Activated CD8-positive, alpha-beta T cell treated with anti-CD3 and anti-CD28 coated beads for 36 hours (primary cell): ENCODE results near the gene TUBB2B. TPM values are rescaled to one million over a fixed set of nuclear protein-coding genes. Genes with fewer than 3 reads are reported as not detected.

Experiments used
- ATAC-seq: fragments of 200-7000 bp; cut with Tn5 transposase; one replicate; pipeline ENCODE4 v1.10.0; 2021; ENCODE audit warnings: mild to moderate bottlenecking, moderate library complexity
- CTCF ChIA-PET: fragments of 350-600 bp; sonication (Branson Sonifier 250); formaldehyde crosslinking; loops from one replicate; lab custom pipeline; 2021; ENCODE audit warnings: antibody characterized with exemption; lab: Charles Lee
- POLR2A ChIA-PET: fragments of 350-600 bp; sonication (Branson Sonifier 250); formaldehyde crosslinking; loops from one replicate; lab custom pipeline; 2021; ENCODE audit warnings: antibody characterized with exemption; lab: Charles Lee
- DNase-seq: peaks from one replicate; pipeline ENCODE4 v3.0.0-alpha.2; 2020
- H3K27ac Mint-ChIP-seq: one replicate; pipeline ENCODE4 v1.8.0; 2021; ENCODE audit warnings: mild to moderate bottlenecking, mixed read lengths
- H3K27me3 Mint-ChIP-seq: one replicate; pipeline ENCODE4 v1.8.0; 2021; ENCODE audit warnings: mixed read lengths
- H3K36me3 Mint-ChIP-seq: one replicate; pipeline ENCODE4 v1.8.0; 2021; ENCODE audit warnings: low read depth, mixed read lengths
- H3K4me1 Mint-ChIP-seq: one replicate; pipeline ENCODE4 v1.8.0; 2021; ENCODE audit warnings: low read depth, mixed read lengths
- H3K4me3 Mint-ChIP-seq: one replicate; pipeline ENCODE4 v1.8.0; 2021; ENCODE audit warnings: mild to moderate bottlenecking, moderate library complexity, mixed read lengths
- H3K9me3 Mint-ChIP-seq: one replicate; pipeline ENCODE4 v1.8.0; 2021; ENCODE audit warnings: mixed read lengths
- intact Hi-C: fragments of 100-400 bp; cut with micrococcal nuclease; formaldehyde crosslinking; loops from one replicate; pipeline ENCODE4 v1.10.0; 2022
- total RNA-seq, 2 experiments: library from RNA; stranded (reverse); gene quantifications; one replicate each; pipeline ENCODE4 v1.2.3, GENCODE V29; 2021
- TF ChIP-seq, protein P1 (sequence below): fragments of 200-600 bp; IDR thresholded peaks from one replicate; pipeline ENCODE4 v1.8.0; 2022; ENCODE audit warnings: antibody characterized with exemption, mild to moderate bottlenecking

TUBB2B gene
- total RNA-seq, 2 experiments from 2014 or later, result 0.41 to 0.67 TPM

DNA sequence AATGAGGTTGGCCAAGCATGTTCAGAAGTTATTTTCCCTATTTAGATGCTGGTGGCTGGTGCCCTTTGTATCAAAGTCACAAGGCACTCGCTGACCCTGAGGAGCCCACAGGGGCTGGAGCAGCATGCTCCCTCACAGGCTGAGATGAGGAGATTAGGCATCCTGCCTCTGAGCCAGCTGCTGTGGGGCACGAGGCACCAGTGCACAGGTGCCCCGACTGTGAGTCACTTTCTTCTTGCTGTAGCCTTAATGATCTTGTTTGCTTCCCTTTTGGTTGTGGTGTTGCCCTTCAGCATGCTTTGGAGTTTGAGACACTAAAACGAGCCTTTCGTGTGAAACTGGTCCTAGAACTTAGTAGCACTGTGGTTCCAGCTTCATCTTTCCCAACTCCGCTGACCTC, 35.6 kb upstream of the TUBB2B start:
- DNase-seq (peak; percentile 11), ATAC-seq (no peak)
- Mint-ChIP-seq H3K9me3 (no peaks in the 10 kb centered on the region), H3K4me3 (no peak overlapping the region), H3K36me3 (peaks cover 46% of the 10 kb centered on the region), H3K4me1 (peaks cover 41% of the 10 kb centered on the region), H3K27me3 (no peaks in the 10 kb centered on the region), H3K27ac (peak overlapping the region; percentile 5)
- CTCF ChIA-PET, result interaction anchor here (1.2 to 5.3 kb wide), 2 partner anchors 12 to 17 kb away, joined by 4 to 29 read pairs; no protein-coding TSS in a partner anchor
- intact Hi-C loops, result no loop called here
- POLR2A ChIA-PET, result interaction anchor here (1.2 kb wide), 1 partner anchor 11 kb away, joined by 4 read pairs; no protein-coding TSS in a partner anchor
- TF ChIP-seq, protein P1, sequence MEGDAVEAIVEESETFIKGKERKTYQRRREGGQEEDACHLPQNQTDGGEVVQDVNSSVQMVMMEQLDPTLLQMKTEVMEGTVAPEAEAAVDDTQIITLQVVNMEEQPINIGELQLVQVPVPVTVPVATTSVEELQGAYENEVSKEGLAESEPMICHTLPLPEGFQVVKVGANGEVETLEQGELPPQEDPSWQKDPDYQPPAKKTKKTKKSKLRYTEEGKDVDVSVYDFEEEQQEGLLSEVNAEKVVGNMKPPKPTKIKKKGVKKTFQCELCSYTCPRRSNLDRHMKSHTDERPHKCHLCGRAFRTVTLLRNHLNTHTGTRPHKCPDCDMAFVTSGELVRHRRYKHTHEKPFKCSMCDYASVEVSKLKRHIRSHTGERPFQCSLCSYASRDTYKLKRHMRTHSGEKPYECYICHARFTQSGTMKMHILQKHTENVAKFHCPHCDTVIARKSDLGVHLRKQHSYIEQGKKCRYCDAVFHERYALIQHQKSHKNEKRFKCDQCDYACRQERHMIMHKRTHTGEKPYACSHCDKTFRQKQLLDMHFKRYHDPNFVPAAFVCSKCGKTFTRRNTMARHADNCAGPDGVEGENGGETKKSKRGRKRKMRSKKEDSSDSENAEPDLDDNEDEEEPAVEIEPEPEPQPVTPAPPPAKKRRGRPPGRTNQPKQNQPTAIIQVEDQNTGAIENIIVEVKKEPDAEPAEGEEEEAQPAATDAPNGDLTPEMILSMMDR, result no peak

DNA sequence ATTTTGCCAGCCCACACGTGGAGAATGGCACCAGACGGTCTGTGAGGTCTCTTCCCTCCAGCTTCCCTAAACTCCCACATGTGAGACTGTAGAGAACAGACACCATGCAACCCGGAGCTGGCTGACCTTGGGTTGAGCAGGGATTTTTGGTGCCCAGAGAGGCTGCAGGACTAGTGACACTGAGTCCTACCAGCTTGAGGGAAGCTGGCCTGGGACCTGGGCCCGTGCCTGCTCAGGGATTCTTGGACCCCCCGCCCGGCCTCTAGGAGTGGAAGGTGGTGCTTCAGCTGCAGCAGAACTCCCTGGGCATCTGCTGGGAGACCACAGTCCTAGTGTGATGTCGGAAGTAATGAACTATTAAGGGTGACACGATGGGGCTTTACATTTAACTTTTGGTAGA, 34.5 kb upstream of the TUBB2B start:
- intact Hi-C loops, result no loop called here
- Mint-ChIP-seq H3K4me3 (peak overlapping the region; percentile 28), H3K36me3 (peaks cover 39% of the 10 kb centered on the region), H3K4me1 (peaks cover 38% of the 10 kb centered on the region), H3K27me3 (peaks cover 4% of the 10 kb centered on the region), H3K9me3 (no peaks in the 10 kb centered on the region), H3K27ac (no peak overlapping the region)
- ChIA-PET CTCF (interaction anchor here (1.5 to 5.3 kb wide), 3 partner anchors 11 to 18 kb away, joined by 3 to 29 read pairs (median 4); no protein-coding TSS in a partner anchor), POLR2A (interaction anchor here (1.3 kb wide), 1 partner anchor 12 kb away, joined by 3 read pairs; no protein-coding TSS in a partner anchor)
- TF ChIP-seq, protein P1, result no peak
- DNase-seq (no peak), ATAC-seq (no peak)

DNA sequence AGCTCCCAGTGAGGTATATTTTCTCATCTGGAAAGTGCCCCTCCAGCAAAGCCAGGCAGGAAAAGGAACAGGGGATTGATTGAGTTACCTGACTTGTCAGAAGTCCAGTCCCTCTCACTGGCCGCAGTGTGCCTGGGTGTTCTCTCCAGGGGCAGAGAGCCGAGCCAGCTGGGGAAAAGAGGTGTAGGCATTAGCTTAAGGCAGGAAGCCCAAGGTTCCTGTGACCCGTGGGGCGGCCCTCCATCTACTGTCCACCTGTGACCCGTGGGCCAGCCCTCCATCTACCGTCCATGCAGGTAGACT, 34.0 kb upstream of the TUBB2B start:
- H3K9me3 Mint-ChIP-seq, result no peaks in the 10 kb centered on the region
- peaks cover 38% of the 10 kb centered on the region for H3K36me3 Mint-ChIP-seq
- no peak for DNase-seq
- peaks cover 38% of the 10 kb centered on the region for H3K4me1 Mint-ChIP-seq
- intact Hi-C loops, result no loop called here
- peak overlapping the region; percentile 100 for H3K4me3 Mint-ChIP-seq
- TF ChIP-seq, protein P1, result no peak
- POLR2A ChIA-PET, result interaction anchor here (0.6 to 1.3 kb wide), 2 partner anchors 12 to 716 kb away, joined by 3 read pairs; no protein-coding TSS in a partner anchor
- CTCF ChIA-PET, result interaction anchor here (1.5 to 5.3 kb wide), 3 partner anchors 10 to 18 kb away, joined by 3 to 29 read pairs (median 4); no protein-coding TSS in a partner anchor
- peaks cover 4% of the 10 kb centered on the region for H3K27me3 Mint-ChIP-seq
- ATAC-seq, result no peak
- peak overlapping the region; percentile 44 for H3K27ac Mint-ChIP-seq

DNA sequence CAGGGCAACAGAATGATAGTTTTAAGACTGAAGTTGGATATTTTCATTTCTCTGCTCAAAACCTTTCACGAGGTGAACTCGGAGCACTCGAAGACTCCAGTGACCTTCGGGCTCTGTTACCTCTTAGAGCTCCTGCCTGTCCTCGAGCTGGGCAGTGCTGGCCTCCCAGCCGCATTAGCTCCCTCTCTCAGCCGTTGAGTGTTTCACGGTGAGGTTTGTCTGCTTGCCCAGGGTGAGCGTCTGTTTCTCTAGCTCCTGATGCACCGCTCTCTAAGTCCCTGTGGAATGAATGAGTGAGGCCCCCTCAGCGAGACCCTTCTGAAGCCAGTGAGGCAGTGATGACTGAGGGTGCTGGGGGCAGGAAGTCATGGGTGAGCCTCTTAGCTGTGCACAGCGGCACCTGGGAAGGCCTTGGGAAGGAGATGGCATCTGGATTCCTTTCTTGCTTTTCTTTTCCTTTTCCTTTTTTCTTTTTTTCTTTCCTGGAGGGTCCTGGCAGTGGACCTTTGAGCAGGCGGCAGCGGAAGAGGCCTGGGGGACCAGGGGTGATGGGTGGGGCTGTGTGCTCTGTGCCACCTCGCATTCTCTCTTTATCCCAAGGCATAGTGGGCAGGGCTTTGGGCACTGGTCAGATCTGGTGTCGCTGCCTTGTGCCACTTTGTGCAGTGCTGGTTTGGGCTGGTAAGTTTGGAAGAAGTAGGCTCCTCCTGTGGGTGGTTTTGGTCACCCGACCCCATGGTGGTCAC, 33.5 kb upstream of the TUBB2B start:
- peaks cover 33% of the 10 kb centered on the region for H3K36me3 Mint-ChIP-seq
- no peak for DNase-seq
- no peaks in the 10 kb centered on the region for H3K9me3 Mint-ChIP-seq
- peak overlapping the region; percentile 44 for H3K27ac Mint-ChIP-seq
- no peak for ATAC-seq
- TF ChIP-seq, protein P1, result no peak
- H3K4me3 Mint-ChIP-seq, result peak overlapping the region; percentile 100
- H3K4me1 Mint-ChIP-seq, result peaks cover 38% of the 10 kb centered on the region
- H3K27me3 Mint-ChIP-seq, result peaks cover 4% of the 10 kb centered on the region
- ChIA-PET POLR2A (interaction anchor here (0.6 to 1.3 kb wide), 3 partner anchors 13 to 717 kb away, joined by 3 read pairs; no protein-coding TSS in a partner anchor), CTCF (interaction anchor here (0.9 to 5.3 kb wide), 7 partner anchors 10 to 717 kb away, joined by 3 to 29 read pairs (median 4); no protein-coding TSS in a partner anchor)
- intact Hi-C loops, result no loop called here

DNA sequence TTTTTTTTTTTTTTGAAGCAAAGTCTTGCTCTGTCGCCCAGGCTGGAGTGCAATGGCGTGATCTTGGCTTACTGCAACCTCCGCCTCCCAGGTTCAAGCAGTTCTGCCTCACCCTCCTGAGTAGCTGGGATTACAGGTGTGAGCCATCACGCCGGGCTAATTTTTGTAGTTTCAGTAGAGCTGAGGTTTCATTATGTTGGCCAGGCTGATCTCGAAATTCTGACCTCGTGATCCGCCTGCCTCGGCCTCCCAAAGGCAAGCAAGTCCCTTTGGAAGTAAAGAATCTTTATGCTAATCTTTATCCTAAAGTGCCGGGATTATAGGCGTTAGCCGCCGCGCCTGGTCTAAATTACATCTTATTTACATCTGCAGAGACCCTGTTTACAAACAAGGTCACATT, 32.8 kb upstream of the TUBB2B start:
- intact Hi-C loops, result no loop called here
- peaks cover 38% of the 10 kb centered on the region for H3K4me1 Mint-ChIP-seq
- peaks cover 33% of the 10 kb centered on the region for H3K36me3 Mint-ChIP-seq
- TF ChIP-seq, protein P1, result no peak
- ChIA-PET CTCF (interaction anchor here (0.9 to 2.3 kb wide), 5 partner anchors 9 to 717 kb away, joined by 3 to 11 read pairs (median 4); no protein-coding TSS in a partner anchor), POLR2A (interaction anchor here (0.6 to 1.4 kb wide), 4 partner anchors 12 to 1795 kb away, joined by 3 to 5 read pairs (median 4); no protein-coding TSS in a partner anchor)
- H3K27me3 Mint-ChIP-seq, result peaks cover 4% of the 10 kb centered on the region
- peak overlapping the region; percentile 17 for H3K27ac Mint-ChIP-seq
- no peak for DNase-seq
- H3K9me3 Mint-ChIP-seq, result no peaks in the 10 kb centered on the region
- H3K4me3 Mint-ChIP-seq, result peak overlapping the region; percentile 100
- no peak for ATAC-seq
